SU-DHL-6 (cell line): Measurements from ENCODE around the gene COL21A1.

Source experiments
- H2AFZ ChIP-seq: fragments of 200-600 bp; sonication (generic); 2 replicates; pipeline ENCODE4 v1.6.1; 2014; ENCODE audit warnings: low read depth, mild to moderate bottlenecking, moderate library complexity, mixed read lengths, antibody characterized with exemption, low read length; ENCODE audit not compliant: severe bottlenecking
- H3F3A ChIP-seq: fragments of 200-600 bp; shearing (Covaris generic); 2 replicates; pipeline ENCODE4 v1.6.0; 2016; ENCODE audit warnings: antibody characterized with exemption, mild to moderate bottlenecking; ENCODE audit not compliant: insufficient read depth
- H3K27ac ChIP-seq: fragments of 200-600 bp; sonication (generic); 2 replicates; pipeline ENCODE4 v1.5.1; 2016; ENCODE audit warnings: low read depth, mild to moderate bottlenecking, low read length, moderate library complexity, mixed read lengths
- H3K27me3 ChIP-seq: fragments of 200-600 bp; sonication (generic), shearing (Covaris generic); 2 replicates; pipeline ENCODE4 v1.6.0; 2014; ENCODE audit warnings: mild to moderate bottlenecking, low read length
- H3K36me3 ChIP-seq: fragments of 200-600 bp; sonication (generic); 2 replicates; pipeline ENCODE4 v1.6.1; 2014; ENCODE audit warnings: mild to moderate bottlenecking, low read length, mixed read lengths
- H3K4me2 ChIP-seq: fragments of 300-600, 200-600 bp; shearing (Covaris generic), sonication (generic); 2 replicates; pipeline ENCODE4 v1.6.0; 2014; ENCODE audit warnings: low read length, low read depth, mild to moderate bottlenecking; ENCODE audit not compliant: poor library complexity, severe bottlenecking
- H3K4me3 ChIP-seq: fragments of 200-600 bp; sonication (generic); 2 replicates; pipeline ENCODE4 v1.5.1; 2014; ENCODE audit warnings: antibody characterized with exemption, low read length, mild to moderate bottlenecking, mixed read lengths; ENCODE audit not compliant: insufficient read depth, poor library complexity, severe bottlenecking
- H3K79me2 ChIP-seq: fragments of 200-600 bp; sonication (generic); 2 replicates; pipeline ENCODE4 v1.6.1; 2014; ENCODE audit warnings: mild to moderate bottlenecking, low read length, moderate library complexity; ENCODE audit not compliant: insufficient read depth
- H3K9ac ChIP-seq: fragments of 200-600 bp; sonication (generic); 2 replicates; pipeline ENCODE4 v1.7.0; 2014; ENCODE audit warnings: mild to moderate bottlenecking, low read length
- H3K9me2 ChIP-seq: fragments of 200-600 bp; sonication (generic); replicated peaks from 2 replicates; pipeline ENCODE4 v1.6.1; 2014; ENCODE audit warnings: low read length; ENCODE audit not compliant: insufficient read depth
- H3K9me3 ChIP-seq: fragments of 200-600 bp; sonication (generic); 2 replicates; pipeline ENCODE4 v1.6.1; 2014; ENCODE audit warnings: low read length, mixed read lengths; ENCODE audit not compliant: insufficient read depth
- H4K20me1 ChIP-seq: fragments of 200-600 bp; sonication (generic); 2 replicates; pipeline ENCODE4 v1.6.1; 2014; ENCODE audit warnings: low read depth, mild to moderate bottlenecking, antibody characterized with exemption, low read length, moderate library complexity, mixed read lengths
- EZH2phosphoT487 ChIP-seq: fragments of 200-600 bp; sonication (generic), shearing (Covaris generic); conservative IDR thresholded peaks from 2 replicates; pipeline ENCODE4 v1.6.1; 2018; ENCODE audit warnings: mild to moderate bottlenecking, antibody characterized with exemption, low read length, moderate library complexity, mixed read lengths
- TF ChIP-seq, protein P1 (sequence below): fragments of 200-600 bp; sonication (generic); IDR thresholded peaks from one replicate; pipeline ENCODE4 v1.5.1; 2017; ENCODE audit warnings: antibody characterized with exemption, mild to moderate bottlenecking, low read length, moderate library complexity; ENCODE audit not compliant: insufficient read depth, poor library complexity, severe bottlenecking

The COL21A1 gene

DNA sequence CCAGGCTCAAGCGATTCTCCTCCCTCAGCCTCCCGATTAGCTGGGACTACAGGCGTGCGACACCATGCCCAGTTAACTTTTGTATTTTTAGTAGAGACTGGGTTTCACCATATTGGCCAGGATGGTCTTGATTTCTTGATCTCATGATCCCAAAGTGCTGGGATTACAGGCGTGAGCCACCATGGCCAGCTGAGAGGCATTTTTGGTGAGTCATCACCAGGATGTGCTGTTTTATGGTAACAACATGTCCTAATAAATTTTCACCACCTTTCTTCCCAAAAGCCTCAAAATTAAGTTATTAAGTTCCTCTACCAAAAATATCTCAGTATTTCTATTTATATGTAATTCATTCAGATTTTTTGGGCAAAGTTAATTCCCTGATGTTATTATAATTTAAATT is 53.5 kb downstream of the COL21A1 start:
- no peak overlapping the region for H3K4me3 ChIP-seq
- H3K27me3 ChIP-seq = no peaks in the 10 kb centered on the region
- H4K20me1 ChIP-seq = no peaks in the 10 kb centered on the region
- H3K9me3 ChIP-seq = no peaks in the 10 kb centered on the region
- TF ChIP-seq, protein P1, sequence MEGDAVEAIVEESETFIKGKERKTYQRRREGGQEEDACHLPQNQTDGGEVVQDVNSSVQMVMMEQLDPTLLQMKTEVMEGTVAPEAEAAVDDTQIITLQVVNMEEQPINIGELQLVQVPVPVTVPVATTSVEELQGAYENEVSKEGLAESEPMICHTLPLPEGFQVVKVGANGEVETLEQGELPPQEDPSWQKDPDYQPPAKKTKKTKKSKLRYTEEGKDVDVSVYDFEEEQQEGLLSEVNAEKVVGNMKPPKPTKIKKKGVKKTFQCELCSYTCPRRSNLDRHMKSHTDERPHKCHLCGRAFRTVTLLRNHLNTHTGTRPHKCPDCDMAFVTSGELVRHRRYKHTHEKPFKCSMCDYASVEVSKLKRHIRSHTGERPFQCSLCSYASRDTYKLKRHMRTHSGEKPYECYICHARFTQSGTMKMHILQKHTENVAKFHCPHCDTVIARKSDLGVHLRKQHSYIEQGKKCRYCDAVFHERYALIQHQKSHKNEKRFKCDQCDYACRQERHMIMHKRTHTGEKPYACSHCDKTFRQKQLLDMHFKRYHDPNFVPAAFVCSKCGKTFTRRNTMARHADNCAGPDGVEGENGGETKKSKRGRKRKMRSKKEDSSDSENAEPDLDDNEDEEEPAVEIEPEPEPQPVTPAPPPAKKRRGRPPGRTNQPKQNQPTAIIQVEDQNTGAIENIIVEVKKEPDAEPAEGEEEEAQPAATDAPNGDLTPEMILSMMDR = no peak
- TF ChIP-seq EZH2phosphoT487 = no peak
- H3F3A ChIP-seq = no peaks in the 10 kb centered on the region
- no peaks in the 10 kb centered on the region for H3K36me3 ChIP-seq
- no peak overlapping the region for H3K9ac ChIP-seq
- H3K4me2 ChIP-seq = no peak overlapping the region
- no peaks in the 10 kb centered on the region for H3K79me2 ChIP-seq
- H3K9me2 ChIP-seq = no peaks in the 10 kb centered on the region
- H3K27ac ChIP-seq = no peak overlapping the region
- no peak overlapping the region for H2AFZ ChIP-seq

DNA sequence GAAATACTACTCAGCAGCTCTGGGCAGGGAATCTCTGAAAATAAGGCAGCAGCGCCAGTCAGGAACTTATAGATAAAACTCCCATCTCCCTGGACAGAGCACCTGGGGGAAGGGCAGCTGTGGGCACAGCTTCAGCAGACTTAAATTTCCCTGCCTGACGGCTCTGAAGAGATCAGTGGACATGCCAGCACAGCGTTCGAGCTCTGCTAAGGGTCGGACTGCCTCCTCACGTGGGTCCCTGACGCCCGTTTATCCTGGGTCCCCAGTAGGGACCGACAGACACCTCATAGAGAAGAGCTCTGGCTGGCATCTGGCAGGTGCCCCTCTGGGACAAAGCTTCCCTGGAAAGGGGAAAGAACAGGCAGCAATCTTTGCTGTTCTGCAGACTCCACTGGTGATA is 59.0 kb downstream of the COL21A1 start:
- Histone ChIP-seq H3K36me3 (no peaks in the 10 kb centered on the region), H3K9me3 (no peaks in the 10 kb centered on the region), H3K27ac (no peak overlapping the region), H4K20me1 (no peaks in the 10 kb centered on the region; the same call in 1 of the 2 replicates), H3K4me3 (no peak overlapping the region), H2AFZ (no peak overlapping the region), H3K79me2 (no peaks in the 10 kb centered on the region), H3K9ac (no peak overlapping the region), H3F3A (no peaks in the 10 kb centered on the region), H3K9me2 (no peaks in the 10 kb centered on the region), H3K4me2 (no peak overlapping the region), H3K27me3 (no peaks in the 10 kb centered on the region)
- TF ChIP-seq EZH2phosphoT487 = no peak
- TF ChIP-seq, protein P1 = no peak

DNA sequence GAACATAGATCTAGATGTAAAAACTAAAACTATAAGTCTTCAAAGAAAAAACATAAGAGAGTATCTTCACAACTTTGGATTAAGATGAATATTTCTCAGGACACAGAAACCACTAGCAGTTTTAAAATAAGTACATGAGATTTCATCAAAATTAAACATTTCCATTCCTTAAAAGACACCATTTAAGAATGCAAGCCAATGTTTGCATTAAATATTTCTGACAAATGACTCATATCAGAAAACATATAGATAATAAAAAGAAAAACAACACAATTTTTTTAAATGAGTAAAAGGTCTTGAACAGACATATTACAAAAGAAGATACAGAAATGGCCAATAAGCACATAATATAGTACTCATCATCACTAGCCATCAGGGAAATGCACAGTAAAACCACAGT is 59.7 kb downstream of the COL21A1 start:
- Histone ChIP-seq H3F3A (no peaks in the 10 kb centered on the region), H3K79me2 (no peaks in the 10 kb centered on the region), H3K9me3 (no peaks in the 10 kb centered on the region), H3K27me3 (no peaks in the 10 kb centered on the region), H3K9me2 (no peaks in the 10 kb centered on the region), H3K36me3 (no peaks in the 10 kb centered on the region), H2AFZ (no peak overlapping the region), H3K4me2 (no peak overlapping the region), H3K9ac (no peak overlapping the region), H4K20me1 (no peaks in the 10 kb centered on the region; the same call in 1 of the 2 replicates), H3K4me3 (no peak overlapping the region), H3K27ac (no peak overlapping the region)
- no peak for TF ChIP-seq EZH2phosphoT487
- TF ChIP-seq, protein P1 = no peak
